GM19452 (cell line): ENCODE measurements around the gene WAPL.

Source experiments
- ATAC-seq: cut with Tn5 transposase; IDR thresholded peaks from one replicate; pipeline ENCODE4 v1.9.1; 2021; ENCODE audit not compliant: unreplicated experiment

The WAPL gene

DNA sequence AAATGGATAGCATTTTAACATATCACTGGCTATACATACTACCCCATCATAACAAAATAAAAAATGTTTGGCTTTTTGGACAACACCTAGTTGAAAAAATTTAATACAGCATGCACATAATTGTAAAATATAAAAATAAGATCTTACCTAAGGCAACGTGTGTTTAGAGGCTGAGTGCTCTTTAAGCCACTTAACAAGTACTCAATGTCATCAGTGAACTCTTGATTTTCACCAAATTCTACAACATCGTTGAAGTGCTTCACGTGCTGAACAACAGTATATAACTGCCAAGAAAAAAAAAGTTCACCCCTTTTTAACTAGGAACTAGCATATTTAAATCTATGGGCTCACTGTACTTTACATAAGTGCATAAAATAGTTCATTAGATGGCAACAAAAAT lies 49.5 kb downstream of the WAPL start:
- ATAC-seq = no peak

DNA sequence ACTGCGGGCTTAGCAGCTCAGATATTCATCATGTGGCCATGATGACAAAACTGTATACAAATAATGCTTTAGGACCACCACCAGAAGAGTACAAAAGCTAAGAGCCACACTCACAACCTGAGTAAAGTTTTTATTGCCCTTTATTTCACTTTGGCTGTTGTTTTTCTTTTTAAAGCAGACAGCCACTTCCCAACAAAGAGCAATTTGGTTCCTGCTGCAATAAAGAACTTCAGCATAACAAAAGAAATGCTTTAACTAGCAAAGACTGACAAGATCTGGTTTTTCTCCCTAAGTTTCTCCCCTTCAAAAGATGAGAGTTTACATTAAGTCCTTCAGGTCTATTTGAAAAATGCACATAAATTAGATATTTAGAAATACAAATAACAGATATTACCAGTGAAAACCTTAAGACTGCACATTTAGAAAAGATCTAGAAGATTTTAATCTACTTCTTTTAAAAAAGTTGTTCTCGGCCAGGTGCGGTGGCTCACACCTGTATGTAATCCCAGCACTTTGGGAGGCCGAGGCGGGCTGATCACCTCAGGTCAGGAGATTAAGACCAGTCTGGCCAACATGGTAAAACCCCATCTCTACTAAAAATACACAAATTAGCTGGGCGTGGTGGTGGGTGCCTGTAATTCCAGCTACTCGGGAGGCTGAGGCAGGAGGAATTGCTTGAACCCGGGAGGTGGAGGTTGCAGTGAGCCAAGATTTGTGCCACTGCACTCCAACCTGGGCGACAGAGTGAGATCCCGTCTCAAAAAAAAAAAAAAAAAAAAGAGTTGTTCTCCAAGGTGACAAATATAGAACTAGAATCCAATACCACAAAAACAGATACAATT lies 59.4 kb downstream of the WAPL start:
- no peak for ATAC-seq

DNA sequence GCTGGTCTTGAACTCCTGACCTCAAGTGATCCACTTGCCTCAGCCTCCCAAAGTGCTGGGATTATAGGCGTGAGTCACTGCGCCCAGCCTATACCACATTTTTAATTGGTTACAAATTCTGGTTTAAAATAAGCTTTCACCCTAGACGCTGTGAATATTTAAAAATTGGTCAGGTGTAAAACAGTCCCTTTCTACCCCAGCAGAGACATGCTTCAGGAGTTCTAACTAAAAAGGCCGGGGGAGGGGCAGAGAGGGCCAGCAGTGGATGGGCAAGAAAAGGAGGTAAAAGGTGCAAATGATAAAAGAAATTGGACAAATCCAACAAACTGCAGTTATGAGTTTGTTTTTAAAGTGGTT lies 70.0 kb downstream of the WAPL start:
- ATAC-seq = peak; percentile 55

DNA sequence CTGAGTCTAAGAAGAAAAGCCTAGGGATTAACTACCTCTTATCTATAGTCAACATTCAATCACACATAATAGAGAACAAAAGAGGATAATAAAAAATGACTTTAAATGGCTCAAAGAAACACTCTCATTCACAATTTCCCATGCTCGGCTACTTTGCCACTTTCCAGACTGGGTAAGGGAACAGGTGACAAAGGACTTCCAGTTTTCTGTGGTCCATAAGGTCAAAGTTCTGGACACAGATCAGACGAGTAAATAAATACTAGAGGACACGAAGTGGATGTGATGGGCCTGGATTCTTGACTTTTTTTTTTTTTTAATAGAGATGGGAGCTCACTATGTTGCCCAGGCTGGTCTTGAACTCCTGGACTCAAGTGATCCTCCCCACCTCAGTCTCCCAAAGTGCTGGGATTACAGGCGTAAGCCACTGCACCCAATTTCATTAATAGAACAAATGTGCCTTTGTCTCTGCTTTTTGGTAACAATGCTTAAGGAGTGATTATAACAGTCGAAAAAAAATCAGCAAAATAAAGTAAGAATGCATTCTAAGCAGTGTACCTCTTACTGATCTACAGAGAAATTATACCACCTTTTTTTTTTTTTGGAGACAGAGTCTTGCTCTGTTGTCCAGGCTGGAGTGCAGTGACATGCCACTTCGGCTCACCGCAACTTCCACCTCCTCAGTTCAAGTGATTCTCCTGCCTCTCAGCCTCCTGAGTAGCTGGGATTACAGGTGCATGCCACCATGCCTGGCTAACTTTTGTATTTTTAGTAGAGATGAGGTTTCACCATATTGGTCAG lies 70.6 kb downstream of the WAPL start:
- no peak for ATAC-seq

DNA sequence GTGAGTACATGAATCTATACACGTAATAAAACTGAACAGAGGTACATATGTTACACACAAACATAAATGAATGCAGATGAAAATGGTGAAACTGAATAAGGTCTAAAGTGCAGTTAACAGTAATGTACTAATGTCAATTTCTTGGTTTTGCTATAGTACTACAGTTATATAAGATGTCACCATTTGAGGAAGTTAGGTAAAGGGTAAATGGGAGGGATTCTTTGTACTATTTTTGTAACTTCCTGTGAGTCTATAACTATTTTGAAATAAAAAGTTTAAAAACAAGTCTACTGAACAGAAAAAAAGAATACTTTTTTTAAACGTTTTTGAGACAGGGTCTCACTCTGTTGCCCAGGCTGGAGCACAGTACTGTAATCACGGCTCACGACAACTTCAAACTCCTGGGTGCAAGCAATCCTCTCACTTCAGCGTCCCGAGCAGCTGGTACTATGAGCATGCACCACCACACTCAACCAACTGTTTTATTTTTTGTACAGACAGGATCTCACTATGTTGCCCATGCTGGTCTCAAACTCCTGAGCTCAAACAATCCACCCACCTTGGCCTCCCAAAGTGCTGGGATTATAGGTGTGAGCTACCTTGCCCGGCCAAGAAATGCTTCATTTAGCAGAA lies 71.5 kb downstream of the WAPL start:
- no peak for ATAC-seq

DNA sequence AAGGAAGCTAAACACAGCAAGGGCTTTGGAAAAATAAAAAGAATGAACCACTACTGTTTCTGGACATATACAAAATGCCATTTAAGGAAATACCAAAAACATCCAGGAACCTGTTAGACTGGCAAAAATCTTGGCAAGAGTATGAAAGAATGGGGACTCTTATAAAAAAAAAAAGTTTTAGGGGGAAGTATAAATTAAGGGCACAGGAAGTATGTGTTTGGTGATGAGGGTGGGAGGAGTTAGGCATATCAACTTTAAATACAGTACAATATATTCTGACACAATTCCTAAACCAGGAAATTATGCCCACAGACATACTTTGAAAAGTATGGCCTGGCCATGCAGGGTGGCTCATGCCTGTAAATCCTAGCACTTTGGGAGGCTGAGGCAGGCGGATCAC lies 74.2 kb downstream of the WAPL start:
- ATAC-seq = no peak

DNA sequence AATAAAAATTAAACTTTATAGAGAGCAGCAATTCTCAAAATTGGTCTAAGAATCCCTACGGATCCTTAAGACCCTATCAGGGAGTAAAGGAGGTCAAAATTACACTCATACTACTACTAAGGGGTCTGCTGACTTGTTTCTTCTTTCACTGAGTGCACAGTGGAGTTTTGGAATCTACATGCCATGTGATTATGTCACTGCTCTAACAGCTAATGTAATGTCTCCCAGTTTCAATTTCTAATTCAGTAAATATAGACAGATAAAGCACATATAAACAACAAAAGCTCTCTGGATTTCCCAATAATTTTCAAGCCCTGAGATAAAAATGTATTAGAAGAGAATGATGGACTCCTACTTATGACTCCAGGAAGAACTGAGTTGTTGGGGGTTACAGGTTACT lies 74.6 kb downstream of the WAPL start:
- ATAC-seq = no peak

DNA sequence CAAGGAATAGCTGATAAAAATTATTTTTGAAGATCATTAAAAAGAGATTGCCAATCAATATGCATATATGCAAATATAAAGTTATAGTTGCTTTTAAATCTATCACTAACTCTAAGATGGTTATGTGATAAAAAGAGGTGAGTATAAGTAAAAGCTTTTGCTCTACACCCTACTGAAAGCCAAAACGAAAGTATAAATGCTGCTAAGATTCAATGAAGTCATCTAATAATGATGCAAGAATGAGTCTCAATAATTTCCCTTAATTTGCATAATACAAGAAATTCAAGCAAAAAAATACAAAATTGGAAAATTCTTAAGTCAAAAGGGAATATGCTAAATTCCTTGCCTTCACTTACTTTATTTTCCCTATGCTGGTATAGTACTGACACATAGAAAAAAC lies 75.2 kb downstream of the WAPL start:
- no peak for ATAC-seq

DNA sequence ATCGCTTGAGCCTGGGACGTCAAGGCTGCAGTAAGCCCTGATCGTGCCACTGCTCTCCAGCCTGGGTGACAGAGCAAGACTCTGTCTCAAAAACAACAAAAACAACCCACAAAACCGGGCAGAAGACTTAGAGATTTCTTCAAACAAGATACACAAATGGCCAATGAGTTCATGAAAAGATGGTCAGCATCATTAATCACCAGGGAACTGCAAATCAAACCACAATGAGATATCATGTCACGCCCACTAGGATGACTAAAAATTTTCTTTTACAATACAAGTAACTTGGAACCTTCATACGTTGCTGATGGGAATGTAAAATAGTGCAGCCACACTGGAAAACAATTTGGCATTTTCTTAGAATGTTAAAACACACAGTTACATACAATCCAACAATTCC lies 77.7 kb downstream of the WAPL start:
- no peak for ATAC-seq

DNA sequence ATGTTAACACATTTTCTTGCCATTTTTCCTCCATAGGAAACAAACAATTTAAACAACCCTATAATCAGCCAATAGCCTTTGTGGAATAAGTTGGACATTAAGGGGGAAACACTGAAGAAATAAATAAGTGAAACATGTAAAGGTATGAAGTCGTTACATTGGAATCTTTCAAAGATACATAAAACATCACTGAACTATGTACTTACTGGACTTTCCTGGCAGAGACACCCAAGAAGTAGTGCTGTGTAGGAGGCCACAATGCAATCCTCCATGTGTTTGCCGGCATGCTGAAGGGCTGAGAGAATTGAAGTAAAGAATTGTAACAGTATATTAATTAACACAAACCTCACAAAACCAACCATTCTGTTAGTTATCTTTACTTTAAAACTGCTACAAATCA lies 78.5 kb downstream of the WAPL start:
- no peak for ATAC-seq

DNA sequence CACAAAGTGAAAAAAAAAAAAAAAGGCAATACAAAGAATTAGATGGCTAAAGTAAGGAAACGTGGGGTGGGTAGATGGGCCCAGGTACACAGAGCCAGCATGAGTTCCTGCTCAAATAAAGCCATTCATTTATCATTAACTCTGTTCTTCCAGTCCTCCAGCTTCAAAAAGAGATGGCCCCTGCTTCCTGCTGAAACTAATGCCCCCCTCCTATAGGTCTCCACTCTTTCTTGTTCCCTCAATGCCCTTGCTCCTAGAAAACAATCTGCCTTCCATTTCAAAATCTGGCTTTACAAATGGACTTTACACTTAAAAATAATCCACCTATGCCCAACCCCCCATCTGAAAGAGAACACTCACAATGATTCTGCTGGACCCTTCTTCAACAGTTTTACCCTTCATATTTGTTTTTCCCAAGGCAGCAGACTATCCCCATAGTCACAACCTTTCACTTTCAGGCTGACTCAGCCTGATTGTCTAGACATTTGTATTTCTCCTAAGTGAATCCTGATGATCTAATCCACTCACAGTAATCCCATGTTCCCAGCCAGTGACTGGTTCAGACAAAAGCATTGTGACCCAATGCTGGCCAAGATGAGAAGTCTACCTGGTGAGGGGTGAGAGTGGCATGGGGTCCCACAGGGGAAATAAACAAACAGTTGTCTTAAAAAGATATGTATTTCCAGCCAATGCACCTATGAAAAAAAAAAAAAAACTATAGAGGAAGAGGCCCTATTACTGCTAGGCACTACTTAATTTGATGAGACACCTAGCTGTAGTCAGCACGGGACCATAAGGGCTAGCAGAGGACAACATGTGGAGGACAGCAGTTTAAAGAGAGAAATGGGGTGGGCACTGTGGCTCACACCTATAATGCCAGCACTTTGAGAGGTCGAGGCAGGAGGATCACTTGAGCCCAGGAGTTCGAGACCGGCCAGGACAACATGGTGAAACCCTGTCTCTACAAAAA lies 80.4 kb downstream of the WAPL start:
- ATAC-seq = no peak

DNA sequence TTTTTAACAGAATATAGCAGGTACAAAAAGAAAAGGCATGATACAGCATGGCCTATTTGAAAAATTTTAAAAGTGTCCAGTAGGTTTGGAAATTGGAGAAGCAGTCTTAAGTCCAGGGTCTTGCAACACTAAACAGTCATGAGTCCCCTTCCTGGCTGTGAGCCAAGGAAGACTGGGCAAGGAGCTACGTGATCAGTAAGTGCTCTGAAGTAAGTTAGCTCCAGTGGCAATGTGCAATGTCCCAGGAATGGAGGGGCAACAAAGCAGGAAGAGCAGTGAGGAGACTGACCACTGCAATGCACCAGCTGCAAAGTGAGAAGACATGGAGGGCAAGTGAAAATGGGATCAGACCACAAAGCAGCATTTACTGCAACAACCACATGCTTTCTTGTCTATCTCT lies 82.0 kb downstream of the WAPL start:
- ATAC-seq = no peak

DNA sequence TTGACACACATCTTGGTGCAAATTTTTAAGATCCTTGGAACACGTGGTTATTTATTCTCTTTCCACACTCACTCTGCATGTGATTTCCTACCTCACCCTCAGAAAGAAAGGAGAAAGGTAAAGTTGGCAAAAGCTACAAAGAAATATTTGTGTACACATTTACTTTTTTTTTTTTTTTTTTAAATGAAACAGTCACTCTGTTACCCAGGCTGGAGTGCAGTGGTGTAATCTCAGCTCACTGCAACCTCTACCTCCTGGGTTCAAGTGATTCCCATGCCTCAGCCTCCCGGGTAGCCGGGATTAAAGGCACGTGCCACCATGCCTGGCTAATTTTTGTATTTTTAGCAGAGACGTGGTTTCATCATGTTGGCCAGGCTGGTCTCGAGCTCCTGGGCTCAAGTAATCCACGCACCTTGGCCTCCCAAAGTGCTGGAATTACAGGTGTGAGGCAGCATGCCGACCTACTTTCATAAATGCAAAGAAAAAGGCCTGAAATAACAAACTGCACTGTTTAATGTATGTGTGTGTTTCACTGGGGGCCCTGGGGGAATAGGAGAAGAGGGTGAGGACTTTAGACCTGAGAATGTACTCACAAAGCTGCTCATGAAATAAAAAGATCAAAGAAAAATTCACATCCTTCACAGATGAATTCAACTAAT lies 83.4 kb downstream of the WAPL start:
- no peak for ATAC-seq

DNA sequence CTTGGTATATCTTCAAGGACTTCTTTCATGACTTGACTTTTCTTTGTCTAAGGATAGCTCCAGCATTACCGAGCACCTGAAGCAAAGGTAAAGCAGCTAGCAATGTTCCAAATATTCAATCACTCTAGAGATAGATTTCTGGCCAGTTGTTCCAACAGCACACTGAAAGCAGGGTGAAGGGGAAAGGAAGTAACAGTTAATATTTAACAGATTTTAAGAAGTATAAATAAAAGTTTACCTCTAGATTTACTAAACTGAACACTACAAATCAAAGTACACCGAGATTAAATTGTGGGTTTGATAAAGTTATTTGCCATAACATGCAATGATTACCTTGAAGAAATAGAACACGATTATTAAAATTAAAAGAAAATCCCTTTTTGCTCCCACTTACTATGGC lies 84.1 kb downstream of the WAPL start:
- no peak for ATAC-seq

DNA sequence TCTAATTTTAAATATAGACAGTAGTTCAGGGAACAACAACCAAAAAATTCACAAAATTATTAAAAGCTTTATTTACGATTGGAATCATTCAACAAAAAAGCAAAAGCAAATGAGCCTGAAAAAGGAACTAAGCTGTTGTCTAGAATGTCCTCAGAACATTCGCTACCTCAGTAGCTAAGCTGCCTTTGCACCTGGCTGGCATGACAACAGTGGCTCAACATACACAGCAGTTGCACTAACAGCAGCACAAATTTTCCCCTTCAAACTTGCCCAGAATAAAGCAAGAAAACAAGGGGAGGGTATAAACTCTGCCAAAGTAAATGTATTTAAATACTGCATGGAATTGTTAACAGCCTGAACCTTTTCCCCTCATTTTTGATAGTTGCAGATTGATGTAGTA lies 84.6 kb downstream of the WAPL start:
- ATAC-seq = no peak

DNA sequence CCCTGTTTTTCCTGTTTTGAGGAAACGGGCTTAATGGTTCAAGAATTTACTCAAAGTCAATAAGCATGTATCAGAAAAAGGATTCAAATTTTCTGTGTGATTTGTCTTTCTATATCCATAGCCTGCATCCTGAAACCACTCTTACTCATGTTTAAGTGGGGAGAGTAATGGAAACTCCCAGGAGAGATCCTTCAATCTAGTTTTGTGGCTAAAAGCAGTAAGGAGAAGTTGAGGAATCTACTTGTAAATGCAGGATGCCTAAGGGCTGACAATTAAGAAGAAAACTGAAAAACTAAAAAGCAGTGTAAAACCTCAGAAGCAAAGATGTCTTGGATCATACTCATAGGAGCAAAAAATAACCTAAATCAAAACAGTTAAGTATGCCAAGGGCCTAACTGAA lies 86.9 kb downstream of the WAPL start:
- ATAC-seq = no peak

DNA sequence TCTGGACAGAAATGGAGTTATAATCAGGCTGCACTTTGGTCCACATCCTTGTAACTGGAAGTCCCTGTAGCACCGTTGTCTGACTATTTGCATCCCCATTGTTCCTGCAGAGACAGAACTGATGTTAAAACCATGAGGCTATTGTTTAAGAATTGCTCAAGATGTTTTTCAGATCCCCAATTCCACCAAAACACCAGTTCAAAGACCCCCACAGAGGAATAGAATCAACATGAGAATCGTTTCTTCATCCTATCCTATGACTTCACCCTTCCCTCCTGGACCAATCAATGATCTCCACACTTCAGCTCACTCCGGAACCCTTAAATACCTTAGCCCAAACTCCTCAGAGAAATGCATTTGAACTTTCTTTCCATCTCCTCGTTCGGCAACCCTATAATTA lies 97.9 kb downstream of the WAPL start:
- no peak for ATAC-seq

DNA sequence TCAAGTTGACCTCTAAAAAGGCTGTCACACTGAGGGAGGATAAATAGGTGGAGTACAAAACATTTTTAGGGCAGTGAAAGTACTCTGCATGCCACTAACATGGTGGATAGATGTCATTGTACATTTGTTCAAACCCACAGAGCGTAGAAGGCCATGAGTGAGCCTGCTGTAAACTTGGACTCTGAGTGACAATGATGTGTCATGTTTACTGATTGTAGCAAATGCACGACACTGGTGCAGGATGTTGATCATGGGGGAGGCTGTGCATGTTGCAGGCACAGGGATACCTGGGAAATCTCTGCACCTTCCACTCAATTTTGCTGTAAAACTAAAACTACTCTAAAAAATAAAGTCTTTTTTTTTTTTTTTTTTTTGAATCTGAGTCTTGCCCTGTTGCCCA lies 102.5 kb downstream of the WAPL start:
- ATAC-seq = no peak

DNA sequence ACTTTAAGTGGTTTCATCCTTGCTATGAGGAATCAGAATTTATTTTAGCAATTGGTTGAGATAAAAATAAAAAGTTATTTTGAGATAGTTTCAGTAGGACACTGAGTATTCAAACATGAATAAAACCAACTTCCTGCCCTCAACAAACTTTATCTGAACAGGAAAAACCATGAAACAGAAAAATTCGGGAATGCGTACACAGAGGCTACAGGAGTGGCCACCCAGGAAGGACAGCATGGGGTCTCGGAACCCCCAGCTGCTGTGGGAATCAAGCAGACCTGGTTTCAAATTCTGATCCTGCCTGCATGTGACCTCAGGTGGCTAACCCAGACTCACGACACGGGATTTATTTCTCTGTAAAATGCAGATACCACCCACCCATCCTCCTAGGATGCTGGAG lies 106.0 kb downstream of the WAPL start:
- no peak for ATAC-seq

DNA sequence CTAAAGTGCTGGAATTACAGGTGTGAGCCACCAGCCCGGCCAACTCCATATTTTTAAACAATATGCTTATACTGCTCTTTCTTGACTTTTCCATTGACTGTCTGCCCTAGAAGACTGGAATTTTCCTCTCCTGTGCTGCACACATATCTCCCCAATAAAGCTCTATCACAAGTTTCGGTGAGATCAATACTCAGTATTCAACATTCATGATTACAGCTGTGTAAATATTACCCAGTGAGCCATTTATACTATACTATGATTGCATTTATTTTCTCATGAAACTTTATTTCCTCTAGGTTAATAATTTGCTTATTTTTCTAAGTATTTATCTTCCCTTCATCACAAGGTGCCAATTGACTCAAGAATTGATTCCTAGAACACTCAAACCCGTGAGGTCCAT lies 106.5 kb downstream of the WAPL start:
- no peak for ATAC-seq
